IMR-90 (cell line): ENCODE data around the gene TMEM229A. TPM values are rescaled to one million over a fixed set of nuclear protein-coding genes. Genes with fewer than 3 reads are reported as not detected.
"Not testable (repeated sequence)": the region's sequence is repeated elsewhere in the genome, so short reads cannot be mapped to it uniquely, and the experiment has no call there.

Experiments used
- ATAC-seq: fragments of 200-7000 bp; cut with Tn5 transposase; 2 replicates; pipeline ENCODE4 v1.9.1; 2020; ENCODE audit warnings: low read depth, mild to moderate bottlenecking, moderate library complexity
- BruUV-seq: library from RNA; stranded (reverse); fragments of 400-500 nt; replicated peaks from 2 replicates; lab custom pipeline; 2021; lab: Mats Ljungman, UMichigan
- CTCF ChIA-PET: fragments of 300-600 bp; formaldehyde crosslinking; extraction: SDS; loops from one replicate; lab custom pipeline; 2021; ENCODE audit warnings: antibody characterized with exemption; lab: Yijun Ruan, JAX
- POLR2A ChIA-PET: fragments of 300-600 bp; sonication (Branson Sonifier 250); formaldehyde crosslinking; loops from one replicate; lab custom pipeline; 2022; ENCODE audit warnings: antibody characterized with exemption; ENCODE audit not compliant: unreplicated experiment; lab: Charles Lee
- DNase-seq: peaks from one replicate; pipeline ENCODE4 v3.0.0; 2013
- H2AFZ ChIP-seq: replicated peaks from 2 replicates; pipeline ENCODE3; 2013; ENCODE audit warnings: low read length, mild to moderate bottlenecking; ENCODE audit not compliant: poor library complexity
- H2AK5ac ChIP-seq: 2 replicates; pipeline ENCODE4 v1.6.1; 2013; ENCODE audit warnings: low read depth, low read length, inconsistent platforms
- H2AK9ac ChIP-seq: replicated peaks from 2 replicates; pipeline ENCODE3; 2013; ENCODE audit warnings: mild to moderate bottlenecking, low read depth, low read length, moderate library complexity; ENCODE audit not compliant: poor library complexity
- H2BK120ac ChIP-seq: 2 replicates; pipeline ENCODE4 v1.6.1; 2013; ENCODE audit warnings: low read depth, low read length, inconsistent platforms
- H2BK15ac ChIP-seq: 3 replicates; pipeline ENCODE4 v1.6.1; 2013; ENCODE audit warnings: low read depth, low read length, inconsistent platforms
- H2BK20ac ChIP-seq: 2 replicates; pipeline ENCODE4 v1.6.1; 2013; ENCODE audit warnings: low read depth, mild to moderate bottlenecking, inconsistent platforms, low read length, moderate library complexity
- H2BK5ac ChIP-seq: 2 replicates; pipeline ENCODE4 v1.6.1; 2013; ENCODE audit warnings: mild to moderate bottlenecking, low read depth, low read length, inconsistent platforms; ENCODE audit not compliant: poor library complexity, severe bottlenecking
- H3K14ac ChIP-seq: replicated peaks from 2 replicates; pipeline ENCODE4 v1.6.1; 2013; ENCODE audit warnings: low read depth, low read length, inconsistent platforms
- H3K18ac ChIP-seq: 2 replicates; pipeline ENCODE4 v1.6.1; 2013; ENCODE audit warnings: low read depth, low read length, control low read depth
- H3K23ac ChIP-seq: 2 replicates; pipeline ENCODE4 v1.6.1; 2013; ENCODE audit warnings: low read depth, low read length, inconsistent platforms
- H3K27ac ChIP-seq: 2 replicates; pipeline ENCODE4 v1.5.1; 2013; ENCODE audit warnings: mild to moderate bottlenecking, control low read depth, low read length; ENCODE audit not compliant: insufficient read depth
- H3K27me3 ChIP-seq: 2 replicates; pipeline ENCODE4 v1.6.1; 2013; ENCODE audit warnings: low read length; ENCODE audit not compliant: control insufficient read depth, insufficient read depth
- H3K36me3 ChIP-seq: 2 replicates; pipeline ENCODE4 v1.6.1; 2013; ENCODE audit warnings: low read length, mixed read lengths; ENCODE audit not compliant: control insufficient read depth, insufficient read depth
- H3K4ac ChIP-seq: 2 replicates; pipeline ENCODE4 v1.6.1; 2013; ENCODE audit warnings: low read depth, low read length, inconsistent platforms
- H3K4me1 ChIP-seq: 2 replicates; pipeline ENCODE4 v1.6.1; 2013; ENCODE audit warnings: low read length, mixed read lengths; ENCODE audit not compliant: control insufficient read depth, insufficient read depth
- H3K4me2 ChIP-seq: 2 replicates; pipeline ENCODE4 v1.6.1; 2013; ENCODE audit warnings: low read depth, mild to moderate bottlenecking, control low read depth, low read length, moderate library complexity
- H3K4me3 ChIP-seq: 2 replicates; pipeline ENCODE4 v1.5.1; 2013; ENCODE audit warnings: low read depth, mild to moderate bottlenecking, control low read depth, low read length, moderate library complexity; ENCODE audit not compliant: insufficient read depth
- H3K56ac ChIP-seq: 2 replicates; pipeline ENCODE4 v1.6.1; 2013; ENCODE audit warnings: low read length, inconsistent platforms; ENCODE audit not compliant: insufficient read depth; ENCODE audit errors: extremely low read depth
- H3K79me1 ChIP-seq, 2 experiments: 2 replicates each; pipeline ENCODE4 v1.6.1; 2013; ENCODE audit warnings: low read length in 2 of 2, inconsistent platforms in 1 of 2, low read depth in 1 of 2
- H3K9ac ChIP-seq: 2 replicates; pipeline ENCODE4 v1.6.1; 2013; ENCODE audit warnings: low read depth, low read length, control low read depth
- H3K9me1 ChIP-seq: 2 replicates; pipeline ENCODE4 v1.6.1; 2013; ENCODE audit warnings: low read length, inconsistent platforms; ENCODE audit not compliant: insufficient read depth
- H3K9me3 ChIP-seq: 2 replicates; pipeline ENCODE4 v1.6.1; 2013; ENCODE audit warnings: low read length; ENCODE audit not compliant: control insufficient read depth, insufficient read depth
- H4K20me1 ChIP-seq: 2 replicates; pipeline ENCODE4 v1.6.1; 2013; ENCODE audit warnings: low read length, inconsistent platforms; ENCODE audit not compliant: insufficient read depth
- H4K5ac ChIP-seq: 2 replicates; pipeline ENCODE4 v1.6.1; 2013; ENCODE audit warnings: mild to moderate bottlenecking, low read depth, low read length, control low read depth
- H4K8ac ChIP-seq, 2 experiments: 2 replicates each; pipeline ENCODE4 v1.6.1; 2013; ENCODE audit warnings: low read depth in 2 of 2, low read length in 2 of 2, control low read depth in 1 of 2, inconsistent platforms in 1 of 2
- H4K91ac ChIP-seq: 2 replicates; pipeline ENCODE4 v1.6.1; 2013; ENCODE audit warnings: low read depth, low read length, inconsistent platforms; ENCODE audit not compliant: insufficient read depth
- CEBPB ChIP-seq: IDR thresholded peaks from 2 replicates; pipeline ENCODE4 v1.6.1; 2012; ENCODE audit warnings: low read depth, low read length, improper control_type of control experiment
- CHD1 ChIP-seq: IDR thresholded peaks from 2 replicates; pipeline ENCODE4 v1.6.1; 2012; ENCODE audit warnings: low read depth, low read length, improper control_type of control experiment
- ELK1 ChIP-seq: fragments of 150-350 bp; IDR thresholded peaks from 2 replicates; pipeline ENCODE4 v1.6.1; 2016; ENCODE audit warnings: low read depth, mild to moderate bottlenecking, low read length, moderate library complexity, borderline replicate concordance
- FOS ChIP-seq: fragments of 150-350 bp; IDR thresholded peaks from 2 replicates; pipeline ENCODE4 v1.6.1; 2016; ENCODE audit warnings: low read depth, low read length
- RAD21 ChIP-seq: IDR thresholded peaks from 2 replicates; pipeline ENCODE4 v1.6.1; 2012; ENCODE audit warnings: low read length, improper control_type of control experiment
- RFX5 ChIP-seq: IDR thresholded peaks from 2 replicates; pipeline ENCODE4 v1.8.0; 2012; ENCODE audit warnings: low read depth, mild to moderate bottlenecking, low read length, moderate library complexity
- SMC3 ChIP-seq: fragments of 150-350 bp; IDR thresholded peaks from 2 replicates; pipeline ENCODE4 v1.6.1; 2016; ENCODE audit warnings: low read depth, mild to moderate bottlenecking, antibody characterized with exemption, low read length, moderate library complexity
- WGBS, 2 experiments: methylation state at CpG; one replicate each; pipeline versions ENCODE4 v1.1.5 to v1.1.7; 2013; ENCODE audit warnings: missing lambda C conversion rate in 2 of 2; ENCODE audit not compliant: insufficient read length in 1 of 2; ENCODE audit errors: extremely low coverage in 2 of 2; 5-methylcytosine and 5-hydroxymethylcytosine counted together
- dilution Hi-C: fragments of 300-500 bp; cut with HindIII; formaldehyde crosslinking; loops from one replicate; pipeline ENCODE4 v1.14.3; 2018; ENCODE audit warnings: low sequenced_read_pairs; ENCODE audit not compliant: unreplicated experiment
- in situ Hi-C: fragments of 300-500 bp; cut with MboI; formaldehyde crosslinking; loops from 3 replicates; pipeline ENCODE4 v1.14.3; 2019; ENCODE audit warnings: low sequenced_read_pairs, inconsistent platforms, mixed read lengths
- intact Hi-C: fragments of 100-400 bp; cut with micrococcal nuclease; formaldehyde crosslinking; loops from 2 replicates; pipeline ENCODE4 v1.10.0; 2022
- polyA plus RNA-seq, 3 experiments: library from polyadenylated mRNA; depleted of rRNA; stranded (reverse); fragments of >200 nt; gene quantifications; 2 replicates each; pipeline ENCODE4 v1.2.3, GENCODE V29; 2012; ENCODE audit warnings: low replicate concordance in 1 of 3
- total RNA-seq: library from RNA; depleted of rRNA; stranded (reverse); fragments of >200 nt; gene quantifications from 2 replicates; pipeline ENCODE4 v1.2.3, GENCODE V29; 2012
- TF ChIP-seq, protein P1 (sequence below): fragments of 150-350 bp; IDR thresholded peaks from 2 replicates; pipeline ENCODE4 v1.6.1; 2017; ENCODE audit warnings: mild to moderate bottlenecking, antibody characterized with exemption, low read length, low read depth

TMEM229A gene
- total and polyA plus RNA-seq, 2 of the 4 experiments (the other 2 are of a cell fraction), result not detected

- CTCF ChIA-PET, result no interaction called here
- H3K14ac ChIP-seq, result no peak overlapping the region
- H3K4me2 ChIP-seq, result no peak overlapping the region
- H3K4me3 ChIP-seq, result no peak overlapping the region
- H2BK120ac ChIP-seq, result no peak overlapping the region
- no peak overlapping the region for H3K4ac ChIP-seq
- H2BK15ac ChIP-seq, result no peak overlapping the region
- in situ Hi-C loops, result no loop called here
- BruUV-seq, result no TSS peak
- H3K9ac ChIP-seq, result no peak overlapping the region
- no peaks in the 10 kb centered on the region for H3K9me3 ChIP-seq
- H2BK20ac ChIP-seq, result no peak overlapping the region
- H3K4me1 ChIP-seq, result no peaks in the 10 kb centered on the region
- H3K79me1 ChIP-seq, result no peaks in the 10 kb centered on the region
- no peak for ATAC-seq
- H3K36me3 ChIP-seq, result no peaks in the 10 kb centered on the region
- H3K9me1 ChIP-seq, result no peaks in the 10 kb centered on the region
- no peak overlapping the region for H2BK5ac ChIP-seq
- no peak overlapping the region for H3K23ac ChIP-seq
- POLR2A ChIA-PET, result no interaction called here
- DNase-seq, result no peak
- H4K5ac ChIP-seq, result no peak overlapping the region
- no CpG with 5 or more reads among the region's 2 CpGs for WGBS, 2 experiments
- H2AK9ac ChIP-seq, result no peak overlapping the region
- H3K56ac ChIP-seq, result no peak overlapping the region
- no peaks in the 10 kb centered on the region for H4K20me1 ChIP-seq
- no peak for TF ChIP-seq RAD21
- TF ChIP-seq RFX5, result no peak
- TF ChIP-seq SMC3, result no peak
- TF ChIP-seq, protein P1, sequence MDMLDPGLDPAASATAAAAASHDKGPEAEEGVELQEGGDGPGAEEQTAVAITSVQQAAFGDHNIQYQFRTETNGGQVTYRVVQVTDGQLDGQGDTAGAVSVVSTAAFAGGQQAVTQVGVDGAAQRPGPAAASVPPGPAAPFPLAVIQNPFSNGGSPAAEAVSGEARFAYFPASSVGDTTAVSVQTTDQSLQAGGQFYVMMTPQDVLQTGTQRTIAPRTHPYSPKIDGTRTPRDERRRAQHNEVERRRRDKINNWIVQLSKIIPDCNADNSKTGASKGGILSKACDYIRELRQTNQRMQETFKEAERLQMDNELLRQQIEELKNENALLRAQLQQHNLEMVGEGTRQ, result no peak
- no peak for TF ChIP-seq ELK1
- no peak for TF ChIP-seq FOS
- no peak for TF ChIP-seq CEBPB
- no peak for TF ChIP-seq CHD1
- dilution Hi-C loops, result no loop called here
- no peaks in the 10 kb centered on the region; the same call in none of the 2 replicates for H3K27me3 ChIP-seq
- no peak overlapping the region for H4K8ac ChIP-seq
- no peak overlapping the region for H4K91ac ChIP-seq
- H3K27ac ChIP-seq, result no peak overlapping the region
- H2AK5ac ChIP-seq, result no peak overlapping the region
- intact Hi-C loops, result no loop called here
- H2AFZ ChIP-seq, result no peak overlapping the region
- no peak overlapping the region for H3K18ac ChIP-seq
Measured at GRCh38 chr7:124041439-124041838, 8.6 kb upstream of the TMEM229A start.

- H3K4me2 ChIP-seq, H3K27ac ChIP-seq, H2BK5ac ChIP-seq, H3K9ac ChIP-seq, H3K4me1 ChIP-seq, DNase-seq, H3K9me3 ChIP-seq, BruUV-seq, H2AFZ ChIP-seq, H4K91ac ChIP-seq, ATAC-seq, H3K56ac ChIP-seq, H3K4ac ChIP-seq, H4K5ac ChIP-seq, H3K9me1 ChIP-seq, in situ Hi-C loops, H2AK5ac ChIP-seq, H2AK9ac ChIP-seq, H3K14ac ChIP-seq, H3K23ac ChIP-seq, H4K8ac ChIP-seq, H2BK120ac ChIP-seq, H2BK20ac ChIP-seq, H3K36me3 ChIP-seq, intact Hi-C loops, POLR2A ChIA-PET, H3K18ac ChIP-seq, H2BK15ac ChIP-seq, H4K20me1 ChIP-seq, dilution Hi-C loops, H3K79me1 ChIP-seq, H3K4me3 ChIP-seq, CTCF ChIA-PET: not testable (repeated sequence)
- 20% methylated on average over 1 of the region's 5 CpGs; no CpG with 5 or more reads in 1 of the 2 experiments for WGBS, 2 experiments
- peaks cover 15% of the 10 kb centered on the region for H3K27me3 ChIP-seq
Measured at GRCh38 chr7:124037902-124038301, 5.0 kb upstream of the TMEM229A start.
